Measurements from ENCODE around the gene TAOK1. TPM values are rescaled to one million over a fixed set of nuclear protein-coding genes. Genes with fewer than 3 reads are reported as not detected.

Gene TAOK1
- polyA plus RNA-seq, 2 of the 4 experiments (the other 2 are of a cell fraction), result 18.2 to 46.7 TPM

DNA sequence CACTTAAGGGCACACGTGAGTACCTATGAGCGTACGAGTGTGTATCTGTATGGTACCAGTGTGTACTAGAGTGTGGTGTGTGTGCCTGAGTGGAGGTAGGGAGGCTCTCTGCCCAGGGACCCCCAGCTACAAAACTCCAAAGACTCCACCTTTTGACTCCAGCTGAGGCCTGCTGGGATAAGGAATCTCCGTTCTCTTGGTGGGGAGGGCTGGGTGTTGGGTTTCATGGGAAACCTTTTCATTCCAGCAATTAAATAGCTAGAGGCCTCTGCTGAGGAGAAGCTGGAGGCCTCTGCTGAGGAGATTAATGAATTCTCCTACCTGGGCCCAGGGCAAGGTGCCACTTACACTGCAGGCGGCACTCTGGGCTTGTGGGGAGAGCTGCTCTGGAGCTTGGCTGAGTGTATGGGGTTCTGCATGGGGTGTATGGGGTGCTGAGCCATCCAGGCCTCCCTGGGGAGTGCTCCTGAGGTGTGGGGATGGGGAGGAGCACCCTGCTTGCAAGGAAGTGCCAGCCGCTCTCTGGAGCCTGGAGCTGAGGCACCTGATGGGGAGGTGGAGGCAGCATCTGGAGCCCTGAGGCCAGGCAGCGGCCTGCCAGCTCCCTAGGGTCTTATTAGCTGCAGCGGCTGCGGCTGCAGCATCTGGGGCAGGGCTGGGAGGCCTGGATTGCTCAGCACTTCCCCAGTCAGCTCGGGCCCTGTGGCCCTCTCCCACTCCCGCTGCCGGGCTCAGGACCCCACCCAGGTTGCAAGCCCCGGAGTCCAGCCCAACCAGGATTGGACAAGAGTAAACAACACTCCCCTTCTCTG, 207.4 kb downstream of the TAOK1 start:
- TF ChIP-seq JUN (IDR thresholded peaks at IDR 0.05), result no peak
- TF ChIP-seq, protein P1, sequence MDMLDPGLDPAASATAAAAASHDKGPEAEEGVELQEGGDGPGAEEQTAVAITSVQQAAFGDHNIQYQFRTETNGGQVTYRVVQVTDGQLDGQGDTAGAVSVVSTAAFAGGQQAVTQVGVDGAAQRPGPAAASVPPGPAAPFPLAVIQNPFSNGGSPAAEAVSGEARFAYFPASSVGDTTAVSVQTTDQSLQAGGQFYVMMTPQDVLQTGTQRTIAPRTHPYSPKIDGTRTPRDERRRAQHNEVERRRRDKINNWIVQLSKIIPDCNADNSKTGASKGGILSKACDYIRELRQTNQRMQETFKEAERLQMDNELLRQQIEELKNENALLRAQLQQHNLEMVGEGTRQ (IDR thresholded peaks at IDR 0.05), result no peak
- no peak for TF ChIP-seq ZNF302 (CRISPR knock-in tag; IDR thresholded peaks at IDR 0.05)
- TF ChIP-seq EHMT2 (IDR thresholded peaks at IDR 0.05; ENCODE audit: low read depth), result no peak
- TF ChIP-seq, protein P2, sequence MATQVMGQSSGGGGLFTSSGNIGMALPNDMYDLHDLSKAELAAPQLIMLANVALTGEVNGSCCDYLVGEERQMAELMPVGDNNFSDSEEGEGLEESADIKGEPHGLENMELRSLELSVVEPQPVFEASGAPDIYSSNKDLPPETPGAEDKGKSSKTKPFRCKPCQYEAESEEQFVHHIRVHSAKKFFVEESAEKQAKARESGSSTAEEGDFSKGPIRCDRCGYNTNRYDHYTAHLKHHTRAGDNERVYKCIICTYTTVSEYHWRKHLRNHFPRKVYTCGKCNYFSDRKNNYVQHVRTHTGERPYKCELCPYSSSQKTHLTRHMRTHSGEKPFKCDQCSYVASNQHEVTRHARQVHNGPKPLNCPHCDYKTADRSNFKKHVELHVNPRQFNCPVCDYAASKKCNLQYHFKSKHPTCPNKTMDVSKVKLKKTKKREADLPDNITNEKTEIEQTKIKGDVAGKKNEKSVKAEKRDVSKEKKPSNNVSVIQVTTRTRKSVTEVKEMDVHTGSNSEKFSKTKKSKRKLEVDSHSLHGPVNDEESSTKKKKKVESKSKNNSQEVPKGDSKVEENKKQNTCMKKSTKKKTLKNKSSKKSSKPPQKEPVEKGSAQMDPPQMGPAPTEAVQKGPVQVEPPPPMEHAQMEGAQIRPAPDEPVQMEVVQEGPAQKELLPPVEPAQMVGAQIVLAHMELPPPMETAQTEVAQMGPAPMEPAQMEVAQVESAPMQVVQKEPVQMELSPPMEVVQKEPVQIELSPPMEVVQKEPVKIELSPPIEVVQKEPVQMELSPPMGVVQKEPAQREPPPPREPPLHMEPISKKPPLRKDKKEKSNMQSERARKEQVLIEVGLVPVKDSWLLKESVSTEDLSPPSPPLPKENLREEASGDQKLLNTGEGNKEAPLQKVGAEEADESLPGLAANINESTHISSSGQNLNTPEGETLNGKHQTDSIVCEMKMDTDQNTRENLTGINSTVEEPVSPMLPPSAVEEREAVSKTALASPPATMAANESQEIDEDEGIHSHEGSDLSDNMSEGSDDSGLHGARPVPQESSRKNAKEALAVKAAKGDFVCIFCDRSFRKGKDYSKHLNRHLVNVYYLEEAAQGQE (IDR thresholded peaks at IDR 0.05), result no peak
- TF ChIP-seq, protein P3, sequence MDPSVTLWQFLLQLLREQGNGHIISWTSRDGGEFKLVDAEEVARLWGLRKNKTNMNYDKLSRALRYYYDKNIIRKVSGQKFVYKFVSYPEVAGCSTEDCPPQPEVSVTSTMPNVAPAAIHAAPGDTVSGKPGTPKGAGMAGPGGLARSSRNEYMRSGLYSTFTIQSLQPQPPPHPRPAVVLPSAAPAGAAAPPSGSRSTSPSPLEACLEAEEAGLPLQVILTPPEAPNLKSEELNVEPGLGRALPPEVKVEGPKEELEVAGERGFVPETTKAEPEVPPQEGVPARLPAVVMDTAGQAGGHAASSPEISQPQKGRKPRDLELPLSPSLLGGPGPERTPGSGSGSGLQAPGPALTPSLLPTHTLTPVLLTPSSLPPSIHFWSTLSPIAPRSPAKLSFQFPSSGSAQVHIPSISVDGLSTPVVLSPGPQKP (IDR thresholded peaks at IDR 0.05; ENCODE audit: low read depth, low read length), result no peak
- TF ChIP-seq FOXS1 (CRISPR knock-in tag; IDR thresholded peaks at IDR 0.05), result no peak
- no peak for TF ChIP-seq RARB (CRISPR knock-in tag; IDR thresholded peaks at IDR 0.05)
- TF ChIP-seq, protein P4, sequence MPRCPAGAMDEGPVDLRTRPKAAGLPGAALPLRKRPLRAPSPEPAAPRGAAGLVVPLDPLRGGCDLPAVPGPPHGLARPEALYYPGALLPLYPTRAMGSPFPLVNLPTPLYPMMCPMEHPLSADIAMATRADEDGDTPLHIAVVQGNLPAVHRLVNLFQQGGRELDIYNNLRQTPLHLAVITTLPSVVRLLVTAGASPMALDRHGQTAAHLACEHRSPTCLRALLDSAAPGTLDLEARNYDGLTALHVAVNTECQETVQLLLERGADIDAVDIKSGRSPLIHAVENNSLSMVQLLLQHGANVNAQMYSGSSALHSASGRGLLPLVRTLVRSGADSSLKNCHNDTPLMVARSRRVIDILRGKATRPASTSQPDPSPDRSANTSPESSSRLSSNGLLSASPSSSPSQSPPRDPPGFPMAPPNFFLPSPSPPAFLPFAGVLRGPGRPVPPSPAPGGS (IDR thresholded peaks at IDR 0.05), result no peak
- no peak for TF ChIP-seq EP300 (IDR thresholded peaks at IDR 0.05)
- no peak for TF ChIP-seq GATA3 (IDR thresholded peaks at IDR 0.05; ENCODE audit: borderline replicate concordance)
- TF ChIP-seq RFX5 (IDR thresholded peaks at IDR 0.05), result no peak
- TF ChIP-seq CBX8 (IDR thresholded peaks at IDR 0.05), result no peak
- FAIRE-seq (no peak), DNase-seq (ENCODE audit: low read depth in 1 of 2, low spot score in 1 of 2) (no peak), ATAC-seq (no peak)
- H3K9me3 ChIP-seq, result no peaks in the 10 kb centered on the region
- no peak overlapping the region for H3K4me3 ChIP-seq
- H3K27ac ChIP-seq, result no peak overlapping the region
- 82% methylated on average over 9 of the region's 13 CpGs for WGBS (ENCODE audit: missing lambda C conversion rate)
- H3K4me2 ChIP-seq, result no peak overlapping the region
- POLR2A ChIA-PET, result no interaction called here
- CTCF ChIA-PET, result interaction anchor here (0.6 to 11.5 kb wide), 10 partner anchors 10 to 496 kb away, joined by 3 to 325 read pairs (median 4); no protein-coding TSS in a partner anchor
- H3K4me1 ChIP-seq, result peaks cover 19% of the 10 kb centered on the region

Small RNAs within 50 kb of the gene (small RNA-seq; reads per million reads assigned to genes)
- 0 reads per million in 6 experiments for gene RNU4-34P
- 0 reads per million in 6 experiments for gene RNU6-1034P
- 0 reads per million in 6 experiments for gene RNU6-711P

Other genes starting within 250 kb of the TAOK1 start
- gene MYO18A, start 210.0 kb upstream of the TAOK1 start, polyA plus RNA-seq (2011; rRNA removed), result 12.3 and 26.3 TPM in 2 replicates
- gene MYO18A, start 210.0 kb upstream of the TAOK1 start, polyA plus RNA-seq (2017; fragmentation: RNase III; extraction: RNeasy Plus Mini Kit Qiagen cat#74134 plus additional on column Dnase treatment), result 22.4 to 29.7 TPM (median 28.4 TPM) in 3 replicates
- gene CRYBA1, start 143.5 kb upstream of the TAOK1 start, polyA plus RNA-seq (2011; rRNA removed), result 0.10 TPM in 1 of 2 replicates, not detected in the other
- gene CRYBA1, start 143.5 kb upstream of the TAOK1 start, polyA plus RNA-seq (2017; fragmentation: RNase III; extraction: RNeasy Plus Mini Kit Qiagen cat#74134 plus additional on column Dnase treatment), result 0.12 TPM in 1 of 3 replicates, not detected in the others
- gene NUFIP2, start 96.2 kb upstream of the TAOK1 start, polyA plus RNA-seq (2011; rRNA removed), result 29.4 and 34.7 TPM in 2 replicates
- gene NUFIP2, start 96.2 kb upstream of the TAOK1 start, polyA plus RNA-seq (2017; fragmentation: RNase III; extraction: RNeasy Plus Mini Kit Qiagen cat#74134 plus additional on column Dnase treatment), result 33.0 to 33.5 TPM (median 33.1 TPM) in 3 replicates
- 13.5 and 16.5 TPM in 2 replicates for gene ABHD15, start 176.7 kb downstream of the TAOK1 start, polyA plus RNA-seq (2011; rRNA removed)
- 13.6 to 15.8 TPM (median 14.7 TPM) in 3 replicates for gene ABHD15, start 176.7 kb downstream of the TAOK1 start, polyA plus RNA-seq (2017; fragmentation: RNase III; extraction: RNeasy Plus Mini Kit Qiagen cat#74134 plus additional on column Dnase treatment)
- 27.5 and 31.3 TPM in 2 replicates for gene TP53I13, start 178.3 kb downstream of the TAOK1 start, polyA plus RNA-seq (2011; rRNA removed)
- 50.5 to 59.0 TPM (median 57.8 TPM) in 3 replicates for gene TP53I13, start 178.3 kb downstream of the TAOK1 start, polyA plus RNA-seq (2017; fragmentation: RNase III; extraction: RNeasy Plus Mini Kit Qiagen cat#74134 plus additional on column Dnase treatment)
- 53.0 and 56.8 TPM in 2 replicates for gene GIT1, start 199.3 kb downstream of the TAOK1 start, polyA plus RNA-seq (2011; rRNA removed)
- gene GIT1, start 199.3 kb downstream of the TAOK1 start, polyA plus RNA-seq (2017; fragmentation: RNase III; extraction: RNeasy Plus Mini Kit Qiagen cat#74134 plus additional on column Dnase treatment), result 45.2 to 47.8 TPM (median 45.3 TPM) in 3 replicates
- gene ANKRD13B, start 202.8 kb downstream of the TAOK1 start, polyA plus RNA-seq (2011; rRNA removed), result 4.0 and 4.5 TPM in 2 replicates
- gene ANKRD13B, start 202.8 kb downstream of the TAOK1 start, polyA plus RNA-seq (2017; fragmentation: RNase III; extraction: RNeasy Plus Mini Kit Qiagen cat#74134 plus additional on column Dnase treatment), result 15.3 to 17.8 TPM (median 16.4 TPM) in 3 replicates
- 5.0 and 6.1 TPM in 2 replicates for gene CORO6, start 232.5 kb downstream of the TAOK1 start, polyA plus RNA-seq (2011; rRNA removed)
- 7.9 to 10.9 TPM (median 10.1 TPM) in 3 replicates for gene CORO6, start 232.5 kb downstream of the TAOK1 start, polyA plus RNA-seq (2017; fragmentation: RNase III; extraction: RNeasy Plus Mini Kit Qiagen cat#74134 plus additional on column Dnase treatment)